Measurements from ENCODE around the gene ALDH5A1.
A peak's percentile ranks its signal among the peaks of the same experiment; 100 is the strongest.

The ALDH5A1 gene

GRCh38 chr6:24524805-24525204, 30.0 kb downstream of the ALDH5A1 start:
- peak; percentile 64 for DNase-seq (ENCODE audit: low read depth)

GRCh38 chr6:24529985-24530384, 35.2 kb downstream of the ALDH5A1 start:
- no peak for DNase-seq (ENCODE audit: low read depth)

GRCh38 chr6:24534329-24534728, 39.6 kb downstream of the ALDH5A1 start:
- DNase-seq (ENCODE audit: low read depth) = no peak

- no peak for DNase-seq (ENCODE audit: low read depth)
These were observed 40.4 kb downstream of the ALDH5A1 start for GRCh38 chr6:24535210-24535609.

GRCh38 chr6:24536466-24536865, 41.7 kb downstream of the ALDH5A1 start:
- no peak for DNase-seq (ENCODE audit: low read depth)

- no peak for DNase-seq (ENCODE audit: low read depth)
These were observed 42.4 kb downstream of the ALDH5A1 start for GRCh38 chr6:24537082-24537699.

GRCh38 chr6:24537771-24538385, 43.1 kb downstream of the ALDH5A1 start:
- peak; percentile 21 for DNase-seq (ENCODE audit: low read depth)

- DNase-seq (ENCODE audit: low read depth) = no peak
These were observed 44.6 kb downstream of the ALDH5A1 start for GRCh38 chr6:24539416-24539815.

GRCh38 chr6:24540197-24540596, 45.4 kb downstream of the ALDH5A1 start:
- DNase-seq (ENCODE audit: low read depth) = no peak

GRCh38 chr6:24543683-24544082, 48.9 kb downstream of the ALDH5A1 start:
- DNase-seq (ENCODE audit: low read depth) = no peak

GRCh38 chr6:24545183-24545582, 50.4 kb downstream of the ALDH5A1 start:
- no peak for DNase-seq (ENCODE audit: low read depth)

- DNase-seq (ENCODE audit: low read depth) = no peak
These were observed 50.9 kb downstream of the ALDH5A1 start for GRCh38 chr6:24545691-24546090.

GRCh38 chr6:24546439-24546838, 51.7 kb downstream of the ALDH5A1 start:
- no peak for DNase-seq (ENCODE audit: low read depth)

GRCh38 chr6:24547243-24547642, 52.5 kb downstream of the ALDH5A1 start:
- no peak for DNase-seq (ENCODE audit: low read depth)

- no peak for DNase-seq (ENCODE audit: low read depth)
These were observed 54.4 kb downstream of the ALDH5A1 start for GRCh38 chr6:24549158-24549557.

- DNase-seq (ENCODE audit: low read depth) = no peak
These were observed 55.0 kb downstream of the ALDH5A1 start for GRCh38 chr6:24549674-24550353.

- no peak for DNase-seq (ENCODE audit: low read depth)
These were observed 56.4 kb downstream of the ALDH5A1 start for GRCh38 chr6:24551139-24551538.

GRCh38 chr6:24554474-24554873, 59.7 kb downstream of the ALDH5A1 start:
- no peak for DNase-seq (ENCODE audit: low read depth)

GRCh38 chr6:24558516-24558915, 63.7 kb downstream of the ALDH5A1 start:
- no peak for DNase-seq (ENCODE audit: low read depth)

GRCh38 chr6:24564081-24564480, 69.3 kb downstream of the ALDH5A1 start:
- DNase-seq (ENCODE audit: low read depth) = no peak

GRCh38 chr6:24565196-24565595, 70.4 kb downstream of the ALDH5A1 start:
- DNase-seq (ENCODE audit: low read depth) = no peak

GRCh38 chr6:24566020-24566767, 71.4 kb downstream of the ALDH5A1 start:
- peak; percentile 12 for DNase-seq (ENCODE audit: low read depth)

- DNase-seq (ENCODE audit: low read depth) = no peak
These were observed 73.9 kb downstream of the ALDH5A1 start for GRCh38 chr6:24568683-24569082.

Data from iris pigment epithelial cell (primary cell).